Measurements from ENCODE around the gene POLR1A.

POLR1A gene

GRCh38 chr2:86070868-86071267, 34.8 kb downstream of the POLR1A start:
- Histone ChIP-seq H3K4me3 (ENCODE audit: low read length) (no peak overlapping the region), H3K27me3 (ENCODE audit: control insufficient read depth, low read length) (no peaks in the 10 kb centered on the region), H3K36me3 (ENCODE audit: control insufficient read depth, low read length) (peaks cover 92% of the 10 kb centered on the region), H3F3A (ENCODE audit: control insufficient read depth, insufficient read depth) (no peaks in the 10 kb centered on the region), H3K4me1 (ENCODE audit: control insufficient read depth, low read length) (no peaks in the 10 kb centered on the region), H4K20me1 (ENCODE audit: control insufficient read depth, insufficient read depth, low read depth, low read length) (no peaks in the 10 kb centered on the region), H3K27ac (ENCODE audit: low read depth, low read length) (no peak overlapping the region), H3K9me2 (replicated peaks; ENCODE audit: control insufficient read depth, low read length) (no peaks in the 10 kb centered on the region), H3K9me3 (ENCODE audit: control insufficient read depth, insufficient read depth, low read length) (no peaks in the 10 kb centered on the region), H3K79me2 (ENCODE audit: control insufficient read depth, low read length) (no peaks in the 10 kb centered on the region), H3K4me2 (ENCODE audit: low read length) (no peak overlapping the region)
- no peak for TF ChIP-seq CTCF (IDR thresholded peaks at IDR 0.05; ENCODE audit: low read depth, low read length, poor library complexity, severe bottlenecking)
- no peak for TF ChIP-seq EZH2phosphoT487 (IDR thresholded peaks at IDR 0.05; ENCODE audit: borderline replicate concordance, low read length)

GRCh38 chr2:86069783-86070339, 35.8 kb downstream of the POLR1A start:
- no peaks in the 10 kb centered on the region for H3F3A ChIP-seq (ENCODE audit: control insufficient read depth, insufficient read depth)
- no peaks in the 10 kb centered on the region for H4K20me1 ChIP-seq (ENCODE audit: control insufficient read depth, insufficient read depth, low read depth, low read length)
- no peaks in the 10 kb centered on the region for H3K9me3 ChIP-seq (ENCODE audit: control insufficient read depth, insufficient read depth, low read length)
- no peaks in the 10 kb centered on the region for H3K27me3 ChIP-seq (ENCODE audit: control insufficient read depth, low read length)
- no peak overlapping the region for H3K4me2 ChIP-seq (ENCODE audit: low read length)
- no peaks in the 10 kb centered on the region for H3K79me2 ChIP-seq (ENCODE audit: control insufficient read depth, low read length)
- no peaks in the 10 kb centered on the region for H3K9me2 ChIP-seq (replicated peaks; ENCODE audit: control insufficient read depth, low read length)
- H3K36me3 ChIP-seq (ENCODE audit: control insufficient read depth, low read length): peaks cover 96% of the 10 kb centered on the region
- TF ChIP-seq EZH2phosphoT487 (IDR thresholded peaks at IDR 0.05; ENCODE audit: borderline replicate concordance, low read length): no peak
- no peak for TF ChIP-seq CTCF (IDR thresholded peaks at IDR 0.05; ENCODE audit: low read depth, low read length, poor library complexity, severe bottlenecking)
- no peak overlapping the region for H3K27ac ChIP-seq (ENCODE audit: low read depth, low read length)
- H3K4me3 ChIP-seq (ENCODE audit: low read length): no peak overlapping the region
- H3K4me1 ChIP-seq (ENCODE audit: control insufficient read depth, low read length): no peaks in the 10 kb centered on the region

- H3K27me3 ChIP-seq (ENCODE audit: control insufficient read depth, low read length): no peaks in the 10 kb centered on the region
- no peaks in the 10 kb centered on the region for H3K9me2 ChIP-seq (replicated peaks; ENCODE audit: control insufficient read depth, low read length)
- no peaks in the 10 kb centered on the region for H3F3A ChIP-seq (ENCODE audit: control insufficient read depth, insufficient read depth)
- H3K4me2 ChIP-seq (ENCODE audit: low read length): no peak overlapping the region
- no peaks in the 10 kb centered on the region for H3K79me2 ChIP-seq (ENCODE audit: control insufficient read depth, low read length)
- peaks cover 96% of the 10 kb centered on the region for H3K36me3 ChIP-seq (ENCODE audit: control insufficient read depth, low read length)
- TF ChIP-seq EZH2phosphoT487 (IDR thresholded peaks at IDR 0.05; ENCODE audit: borderline replicate concordance, low read length): no peak
- no peak for TF ChIP-seq CTCF (IDR thresholded peaks at IDR 0.05; ENCODE audit: low read depth, low read length, poor library complexity, severe bottlenecking)
- no peak overlapping the region for H3K27ac ChIP-seq (ENCODE audit: low read depth, low read length)
- H3K4me1 ChIP-seq (ENCODE audit: control insufficient read depth, low read length): no peaks in the 10 kb centered on the region
- no peak overlapping the region for H3K4me3 ChIP-seq (ENCODE audit: low read length)
- H4K20me1 ChIP-seq (ENCODE audit: control insufficient read depth, insufficient read depth, low read depth, low read length): no peaks in the 10 kb centered on the region
- H3K9me3 ChIP-seq (ENCODE audit: control insufficient read depth, insufficient read depth, low read length): no peaks in the 10 kb centered on the region
These were observed 36.5 kb downstream of the POLR1A start for GRCh38 chr2:86069091-86069685.
